Activated CD4-positive, CD25-positive, alpha-beta regulatory T cell (primary cell): ENCODE measurements around the gene DEFB123.
"Not testable (repeated sequence)": the region's sequence is repeated elsewhere in the genome, so short reads cannot be mapped to it uniquely, and the experiment has no call there.

ENCODE experiments used
- DNase-seq, 4 experiments: peaks; one replicate each; lab custom pipeline; 2025; lab: John Stamatoyannopoulos, UW

DEFB123 gene, protein sequence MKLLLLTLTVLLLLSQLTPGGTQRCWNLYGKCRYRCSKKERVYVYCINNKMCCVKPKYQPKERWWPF

GRCh38 chr20:31440012-31440659 lies at the start of gene DEFB123:
DEFB123 (plus strand) TSS chr20:31440632; CDS start chr20:31440699, 67 bp downstream.
- no peak for DNase-seq

DNA sequence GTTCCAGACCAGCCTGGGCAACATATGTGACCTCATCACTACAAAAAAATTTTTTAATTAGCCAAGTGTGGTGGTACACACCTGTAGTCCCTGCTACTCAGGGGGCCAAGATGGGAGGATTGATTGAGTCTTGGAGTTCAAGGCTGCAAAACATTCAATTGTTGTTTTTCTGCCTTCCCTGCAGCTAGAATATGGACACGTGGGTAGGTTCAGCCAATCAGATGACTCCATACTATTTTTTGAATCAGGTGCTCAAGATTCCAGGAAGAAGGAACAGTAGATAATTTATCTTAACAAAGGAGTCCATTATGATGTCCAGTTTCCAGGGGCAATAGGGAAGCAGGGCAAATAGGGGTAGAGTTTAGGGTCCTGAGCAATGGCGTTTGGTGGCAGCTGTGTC lies 47.6 kb upstream of the DEFB123 start:
- DNase-seq, result no peak

GRCh38 chr20:31394900-31395299 lies 45.5 kb upstream of the DEFB123 start:
- no peak for DNase-seq

- no peak for DNase-seq
These were observed 36.5 kb upstream of the DEFB123 start for GRCh38 chr20:31403886-31404285.

DNA sequence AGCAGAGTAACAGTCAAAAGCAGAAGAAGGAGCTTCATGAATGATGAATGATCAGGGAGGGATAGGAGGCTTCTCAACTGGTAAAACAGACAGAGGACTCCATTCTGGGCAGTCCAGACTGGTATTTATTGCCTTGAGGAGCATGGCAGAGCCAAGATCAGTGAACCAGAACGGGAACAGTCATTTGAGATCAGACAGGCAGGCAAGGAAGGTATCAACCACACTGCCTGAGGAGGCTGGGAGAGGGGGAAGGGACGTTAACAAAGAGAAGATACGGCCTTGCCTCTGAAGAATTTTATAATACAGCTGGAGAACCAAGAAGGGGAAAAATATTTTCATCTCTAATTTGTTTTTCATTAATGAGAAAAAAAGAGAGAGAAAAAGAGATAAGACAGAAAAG lies 34.3 kb upstream of the DEFB123 start, which contains the start of gene DEFB121:
Gene DEFB121, minus strand, starts transcription at position 101 of the 400 bp plus-strand sequence. Its CDS starts 63 bp downstream, at position 38.
- DNase-seq, result no peak

- no peak for DNase-seq
These were observed 30.4 kb upstream of the DEFB123 start for GRCh38 chr20:31410011-31410410.

DNA sequence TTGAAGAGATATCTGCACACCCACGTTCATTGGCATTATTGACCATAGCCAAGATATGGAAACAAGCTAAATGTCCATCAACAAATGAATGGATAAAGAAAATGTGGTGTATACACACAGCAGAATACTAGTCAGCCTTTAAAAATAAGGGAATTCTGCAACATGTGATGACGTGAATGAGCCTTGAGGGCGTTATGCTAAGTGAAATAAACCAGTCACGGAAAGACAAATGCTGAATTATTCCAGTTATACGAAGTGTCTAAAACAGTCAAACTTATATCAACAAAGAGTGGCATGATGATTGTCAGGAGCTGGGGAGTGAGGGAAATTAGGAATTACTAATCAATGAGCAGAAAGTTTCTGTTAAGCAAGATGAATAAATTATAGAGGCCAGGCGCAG lies 26.1 kb upstream of the DEFB123 start:
- no peak for DNase-seq

DNA sequence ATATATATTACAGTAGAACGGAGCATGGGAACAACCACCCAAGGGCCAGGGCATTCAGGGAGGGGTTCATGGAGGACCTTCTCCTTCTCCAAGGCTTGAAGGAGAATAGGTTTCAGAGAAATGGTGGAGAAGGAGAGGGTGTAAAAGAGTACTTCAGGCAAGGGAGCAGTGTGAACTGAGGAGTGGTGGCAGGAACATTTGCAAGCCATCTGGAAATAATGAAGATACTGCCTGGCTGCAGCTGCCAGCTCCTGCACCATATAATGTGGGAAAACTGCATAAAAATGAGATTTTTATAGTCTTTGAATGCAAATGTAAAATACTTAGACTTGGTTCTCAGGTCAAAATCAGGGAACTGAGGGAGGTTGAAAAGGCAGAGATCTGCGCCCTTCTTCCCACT lies 24.8 kb upstream of the DEFB123 start:
- DNase-seq, result no peak

GRCh38 chr20:31418307-31418706 lies 22.1 kb upstream of the DEFB123 start:
- no peak for DNase-seq

DNA sequence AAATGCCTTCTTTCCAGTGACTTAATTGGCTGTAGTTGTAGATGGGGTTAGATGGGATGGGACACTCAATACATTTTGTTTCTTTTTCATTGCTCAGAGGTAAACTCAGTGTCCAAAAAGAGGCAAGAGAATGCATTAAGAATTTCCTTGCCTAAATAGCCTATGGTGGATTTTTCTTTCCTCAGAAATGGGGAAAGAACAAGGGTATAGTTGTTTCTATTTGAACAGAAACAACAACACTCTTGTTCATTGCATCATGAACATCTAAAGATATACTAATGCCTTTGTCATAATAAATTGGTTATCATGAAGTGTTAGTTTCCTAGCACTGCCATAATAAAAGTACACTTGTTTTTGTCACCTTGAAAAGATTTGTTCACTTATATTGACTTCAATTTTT lies 14.6 kb upstream of the DEFB123 start:
- DNase-seq, result no peak

DNA sequence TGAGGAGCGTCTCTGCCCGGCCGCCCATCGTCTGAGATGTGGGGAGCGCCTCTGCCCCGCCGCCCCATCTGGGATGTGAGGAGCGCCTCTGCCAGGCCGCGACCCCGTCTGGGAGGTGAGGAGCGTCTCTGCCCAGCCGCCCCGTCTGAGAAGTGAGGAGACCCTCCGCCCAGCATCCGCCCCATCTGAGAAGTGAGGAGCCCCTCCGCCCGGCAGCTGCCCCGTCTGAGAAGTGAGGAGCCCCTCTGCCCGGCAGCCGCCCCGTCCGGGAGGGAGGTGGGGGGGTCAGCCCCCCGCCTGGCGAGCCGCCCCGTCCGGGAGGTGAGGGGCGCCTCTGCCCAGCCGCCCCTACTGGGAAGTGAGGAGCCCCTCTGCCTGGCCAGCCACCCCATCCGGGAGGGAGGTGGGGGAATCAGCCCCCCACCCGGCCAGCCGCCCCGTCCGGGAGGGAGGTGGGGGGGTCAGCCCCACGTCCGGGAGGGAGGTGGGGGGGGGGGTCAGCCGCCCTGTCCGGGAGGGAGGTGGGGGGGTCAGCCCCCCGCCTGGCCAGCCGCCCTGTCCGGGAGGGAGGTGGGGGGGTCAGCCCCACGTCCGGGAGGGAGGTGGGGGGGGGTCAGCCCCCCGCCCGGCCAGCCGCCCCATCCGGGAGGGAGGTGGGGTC lies 13.4 kb upstream of the DEFB123 start:
- DNase-seq, result not testable (repeated sequence)

DNA sequence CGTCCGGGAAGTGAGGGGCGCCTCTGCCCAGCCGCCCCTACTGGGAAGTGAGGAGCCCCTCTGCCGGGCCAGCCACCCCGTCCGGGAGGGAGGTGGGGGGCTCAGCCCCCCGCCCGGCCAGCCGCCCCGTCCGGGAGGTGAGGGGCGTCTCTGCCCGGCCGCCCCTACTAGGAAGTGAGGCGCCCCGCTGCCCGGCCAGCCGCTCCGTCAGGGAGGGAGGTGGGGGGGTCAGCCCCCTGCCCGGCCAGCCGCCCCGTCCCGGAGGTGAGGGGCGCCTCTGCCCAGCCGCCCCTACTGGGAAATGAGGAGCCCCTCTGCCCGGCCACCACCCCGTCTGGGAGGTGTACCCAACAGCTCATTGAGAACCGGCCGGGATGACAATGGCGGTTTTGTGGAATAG lies 12.9 kb upstream of the DEFB123 start:
- not testable (repeated sequence) for DNase-seq

GRCh38 chr20:31430568-31431115 lies 9.8 kb upstream of the DEFB123 start:
- DNase-seq, result no peak

- no peak for DNase-seq
These were observed 5.8 kb downstream of the DEFB123 start for GRCh38 chr20:31446084-31446819.

DNA sequence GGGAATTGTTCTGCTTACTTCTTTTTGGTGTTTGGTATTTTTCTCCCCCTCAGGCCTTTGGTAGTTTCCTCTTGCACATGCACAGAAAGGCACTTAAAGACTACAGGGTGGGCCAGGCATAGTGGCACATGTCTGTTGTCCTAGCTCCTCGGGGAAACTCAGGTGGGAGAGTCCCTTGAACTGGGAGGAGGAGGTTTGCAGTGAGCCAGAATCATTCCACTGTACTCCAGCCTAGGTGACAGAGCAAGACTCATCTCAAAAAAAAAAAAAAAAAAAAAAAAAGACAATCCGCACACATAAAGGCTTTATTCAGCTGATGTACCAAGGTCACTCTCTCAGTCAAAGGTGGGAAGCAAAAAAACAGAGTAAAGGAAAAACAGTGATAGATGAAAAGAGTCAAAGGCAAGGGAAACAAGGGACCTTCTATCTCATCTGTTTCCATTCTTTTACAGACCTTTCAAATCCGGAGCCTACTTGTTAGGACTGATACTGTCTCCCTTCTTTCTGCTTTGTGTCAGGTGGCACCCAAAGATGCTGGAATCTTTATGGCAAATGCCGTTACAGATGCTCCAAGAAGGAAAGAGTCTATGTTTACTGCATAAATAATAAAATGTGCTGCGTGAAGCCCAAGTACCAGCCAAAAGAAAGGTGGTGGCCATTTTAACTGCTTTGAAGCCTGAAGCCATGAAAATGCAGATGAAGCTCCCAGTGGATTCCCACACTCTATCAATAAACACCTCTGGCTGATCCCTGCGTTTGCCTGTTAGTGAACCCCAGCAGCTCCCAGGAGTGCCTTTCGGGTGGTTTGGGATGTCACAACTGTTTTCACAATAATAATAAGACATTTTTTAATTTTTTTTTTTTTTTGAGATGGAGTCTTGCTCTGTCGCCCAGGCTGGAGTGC lies 9.3 kb downstream of the DEFB123 start:
- DNase-seq, result no peak

- DNase-seq, result no peak
These were observed 12.1 kb downstream of the DEFB123 start for GRCh38 chr20:31452575-31452974.

DNA sequence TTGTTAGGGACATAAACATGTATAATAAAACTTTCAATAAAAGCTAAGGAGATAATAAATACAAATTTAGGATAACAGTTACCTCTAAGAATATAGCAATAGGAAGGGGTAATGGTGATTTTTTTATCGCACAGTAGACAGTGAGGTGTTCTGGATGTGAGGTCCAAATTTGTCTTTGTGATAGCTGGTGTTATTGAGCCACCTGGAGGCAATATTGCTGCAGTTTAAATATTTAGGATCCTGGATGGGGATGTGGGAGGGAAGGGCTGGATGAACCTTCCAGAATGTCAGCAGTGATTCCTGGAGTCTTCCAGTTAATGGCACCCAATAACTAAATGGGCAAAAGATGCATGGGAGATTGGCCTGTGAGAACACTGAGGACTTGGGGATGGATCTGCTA lies 13.9 kb downstream of the DEFB123 start:
- no peak for DNase-seq

DNA sequence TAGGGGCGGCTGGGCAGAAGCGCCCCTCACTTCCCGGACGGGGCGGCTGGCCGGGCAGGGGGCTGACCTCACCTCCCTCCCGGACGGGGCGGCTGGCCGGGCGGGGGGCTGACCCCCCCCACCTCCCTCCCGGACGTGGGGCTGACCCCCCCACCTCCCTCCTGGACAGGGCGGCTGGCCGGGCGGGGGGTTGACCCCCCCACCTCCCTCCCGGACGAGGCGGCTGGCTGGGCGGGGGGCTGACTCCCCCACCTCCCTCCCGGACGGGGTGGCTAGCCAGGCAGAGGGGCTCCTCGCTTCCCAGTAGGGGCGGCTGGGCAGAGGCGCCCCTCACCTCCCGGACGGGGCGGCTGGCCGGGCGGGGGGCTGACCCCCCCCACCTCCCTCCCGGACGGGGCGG lies 30.5 kb downstream of the DEFB123 start:
- DNase-seq, result not testable (repeated sequence)

- no peak for DNase-seq
These were observed 32.2 kb downstream of the DEFB123 start for GRCh38 chr20:31472395-31473330.

GRCh38 chr20:31473331-31474096 lies 33.1 kb downstream of the DEFB123 start:
- no peak for DNase-seq
